Left kidney (tissue), 2 donors: ENCODE results near the gene TTLL10. TPM values are rescaled to one million over a fixed set of nuclear protein-coding genes. Genes with fewer than 3 reads are reported as not detected.
"Not testable (repeated sequence)": the region's sequence is repeated elsewhere in the genome, so short reads cannot be mapped to it uniquely, and the experiment has no call there.

ENCODE experiments used
- DNase-seq: peaks from one replicate; pipeline ENCODE4 v3.0.0-alpha.2; 2013
- polyA plus RNA-seq: library from polyadenylated mRNA; unstranded; fragments of 120-200 nt; gene quantifications from one replicate; pipeline ENCODE4 v1.2.1, GENCODE V29; 2013; ENCODE audit not compliant: insufficient read length

TTLL10 gene
- polyA plus RNA-seq, 1 donor = 0.98 TPM

DNA sequence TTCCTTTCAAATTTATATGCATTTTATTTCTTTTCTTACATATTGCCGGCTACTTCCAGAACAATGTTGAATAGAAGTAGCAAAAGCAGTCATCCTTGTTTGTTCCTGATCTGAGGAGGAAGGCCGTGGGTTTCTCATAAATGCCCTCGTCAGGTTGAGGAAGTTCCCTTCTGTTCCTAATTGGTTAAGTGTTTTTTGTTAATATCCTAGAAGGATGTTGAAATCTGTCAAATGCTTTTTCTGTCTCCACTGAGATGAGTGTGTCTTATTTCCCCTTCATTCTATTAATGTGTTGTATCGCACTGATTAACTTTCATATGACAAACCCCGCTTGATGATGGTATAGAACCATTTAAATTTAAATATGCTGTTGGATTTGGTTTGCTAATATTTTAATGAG lies 15.4 kb downstream of the TTLL10 start:
- no peak for DNase-seq

DNA sequence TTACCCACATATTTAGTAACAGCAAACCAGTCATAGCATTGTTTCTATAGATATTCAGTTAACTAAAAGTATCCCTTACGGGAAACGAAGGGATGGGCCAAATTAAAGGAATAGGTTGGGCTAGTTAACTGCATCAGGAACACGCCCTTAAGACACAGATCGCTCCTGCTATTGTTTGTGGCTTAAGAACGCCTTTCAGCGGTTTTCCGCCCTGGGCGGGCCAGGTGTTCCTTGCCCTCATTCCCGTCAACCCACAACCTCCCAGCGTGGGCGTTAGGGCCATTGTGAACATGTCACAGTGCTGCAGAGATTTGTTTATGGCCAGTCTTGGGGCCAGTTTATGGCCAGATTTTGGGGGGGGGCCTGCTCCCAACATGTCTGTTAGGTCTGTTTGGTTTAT lies 18.1 kb downstream of the TTLL10 start:
- no peak for DNase-seq

DNA sequence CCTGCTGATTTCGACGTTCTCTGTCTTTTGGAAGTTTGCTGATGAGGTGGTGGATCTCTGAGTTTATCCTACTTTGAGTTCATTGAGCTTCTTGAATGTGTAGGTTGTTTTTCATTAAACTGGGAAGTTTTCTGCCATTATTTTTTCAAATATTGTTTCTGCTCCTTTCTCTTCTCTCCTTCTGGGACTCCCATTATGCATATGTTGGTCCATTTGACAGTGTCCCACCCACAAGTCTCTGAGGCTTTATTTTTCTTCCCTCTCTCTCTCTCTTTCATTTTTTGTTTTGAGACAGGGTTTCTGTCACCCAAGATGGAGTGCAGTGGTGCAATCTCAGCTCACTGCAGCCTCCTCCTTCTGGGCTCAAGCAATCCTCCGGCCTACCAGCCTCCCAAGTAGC lies 21.0 kb downstream of the TTLL10 start:
- no peak for DNase-seq

DNA sequence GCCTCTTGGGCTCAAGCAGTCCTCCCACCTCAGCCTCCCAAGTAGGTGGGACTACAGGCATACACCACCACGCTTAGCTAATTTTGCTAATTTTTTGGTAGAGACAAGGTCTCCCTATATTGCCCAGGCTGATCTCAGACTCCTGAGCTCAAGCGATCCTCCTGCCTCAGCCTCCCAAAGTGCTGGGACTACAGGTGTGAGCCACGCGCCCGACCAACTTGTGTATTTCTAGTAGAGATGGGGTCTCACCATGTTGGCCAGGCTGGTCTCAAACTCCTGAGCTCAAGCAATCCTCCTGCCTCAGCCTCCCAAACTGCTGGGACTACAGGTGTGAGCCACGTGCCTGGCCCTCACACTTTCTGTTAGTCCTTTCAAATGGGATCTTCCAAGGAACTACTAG lies 22.0 kb downstream of the TTLL10 start:
- DNase-seq = not testable (repeated sequence)

DNA sequence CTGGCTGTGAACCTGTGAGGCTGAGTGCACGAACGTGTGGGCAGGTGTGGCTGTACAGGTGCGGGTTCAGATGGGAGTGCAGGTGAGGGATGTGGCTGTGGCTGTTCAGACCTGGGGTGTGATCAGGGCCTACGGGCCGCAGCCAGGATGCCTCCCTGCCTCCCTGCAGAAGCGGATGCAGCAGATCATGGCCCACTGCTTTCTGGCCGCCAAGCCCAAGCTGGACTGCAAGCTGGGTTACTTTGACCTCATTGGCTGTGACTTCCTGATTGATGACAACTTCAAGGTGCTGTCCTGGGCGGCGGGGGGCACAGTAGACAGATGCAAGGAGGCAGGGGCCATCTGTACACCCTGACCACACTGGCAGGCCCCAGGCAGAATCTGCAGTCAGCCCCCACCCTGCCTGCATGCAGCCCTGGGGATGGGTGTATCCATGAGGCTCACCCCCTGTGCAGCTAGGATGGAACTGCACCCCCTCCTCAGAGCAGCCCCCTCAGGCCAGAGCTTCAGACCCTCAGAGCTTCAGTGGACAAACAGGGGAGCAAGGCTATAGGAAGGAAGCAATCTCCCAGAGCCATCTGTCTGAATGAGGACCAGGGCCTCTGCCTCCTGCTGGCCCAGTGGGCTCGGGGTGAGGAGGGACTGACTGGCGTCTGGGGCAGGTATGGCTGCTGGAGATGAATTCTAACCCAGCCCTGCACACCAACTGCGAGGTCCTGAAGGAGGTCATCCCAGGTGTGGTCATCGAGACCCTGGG lies 22.9 kb downstream of the TTLL10 start:
- no peak for DNase-seq

DNA sequence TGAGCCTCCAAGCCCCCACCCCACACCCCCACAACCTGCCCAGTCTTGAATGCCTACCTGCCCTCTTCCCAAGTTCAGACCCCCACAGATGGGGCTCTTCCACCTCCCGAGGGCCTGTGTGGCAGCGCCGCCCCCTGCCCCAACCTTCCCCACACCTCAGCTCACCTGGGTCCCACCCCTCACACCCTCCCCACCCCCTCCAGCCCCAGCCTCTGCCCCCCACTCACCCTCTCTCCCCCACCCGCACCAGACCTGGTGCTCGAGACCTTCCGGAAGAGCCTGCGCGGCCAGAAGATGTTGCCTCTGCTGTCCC lies 23.5 kb downstream of the TTLL10 start:
- DNase-seq = no peak

DNA sequence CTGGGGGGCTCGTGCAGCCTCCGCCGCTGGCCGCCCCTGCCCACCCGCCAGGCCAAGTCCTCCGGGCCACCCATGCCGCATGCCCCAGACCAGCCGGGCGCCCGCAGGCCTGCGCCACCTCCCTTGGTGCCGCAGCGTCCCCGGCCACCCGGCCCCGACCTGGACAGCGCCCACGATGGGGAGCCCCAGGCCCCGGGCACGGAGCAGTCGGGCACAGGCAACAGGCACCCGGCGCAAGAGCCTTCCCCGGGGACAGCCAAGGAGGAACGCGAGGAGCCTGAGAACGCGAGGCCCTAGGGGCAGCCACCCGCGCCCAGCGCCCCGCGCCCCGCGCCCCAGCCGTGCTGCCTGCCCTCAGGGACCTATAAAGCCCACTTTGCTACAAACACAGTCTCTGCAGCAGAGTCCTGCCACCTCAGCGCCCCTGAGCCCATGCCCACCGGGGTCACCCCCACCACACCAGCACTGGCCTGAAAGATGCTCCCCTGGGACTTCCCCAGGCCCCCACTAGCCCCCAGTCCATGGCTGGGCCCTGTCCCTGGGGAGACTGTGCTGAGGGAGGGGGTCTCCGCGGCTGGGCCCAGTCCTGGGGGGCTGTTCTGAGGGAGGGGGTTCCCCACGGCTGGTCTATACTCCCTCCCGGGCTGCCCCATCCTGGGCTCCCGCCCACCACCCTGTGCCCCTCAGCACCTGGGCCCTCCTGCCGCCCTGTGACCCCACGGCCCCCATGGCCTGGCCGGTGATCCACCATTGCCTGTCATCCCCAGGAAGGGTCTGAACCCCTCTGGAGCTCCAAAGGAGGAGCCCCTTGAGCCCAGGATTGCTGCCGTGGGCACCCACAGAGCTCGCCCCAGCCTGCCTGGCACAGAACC lies 24.1 kb downstream of the TTLL10 start:
- no peak for DNase-seq

DNA sequence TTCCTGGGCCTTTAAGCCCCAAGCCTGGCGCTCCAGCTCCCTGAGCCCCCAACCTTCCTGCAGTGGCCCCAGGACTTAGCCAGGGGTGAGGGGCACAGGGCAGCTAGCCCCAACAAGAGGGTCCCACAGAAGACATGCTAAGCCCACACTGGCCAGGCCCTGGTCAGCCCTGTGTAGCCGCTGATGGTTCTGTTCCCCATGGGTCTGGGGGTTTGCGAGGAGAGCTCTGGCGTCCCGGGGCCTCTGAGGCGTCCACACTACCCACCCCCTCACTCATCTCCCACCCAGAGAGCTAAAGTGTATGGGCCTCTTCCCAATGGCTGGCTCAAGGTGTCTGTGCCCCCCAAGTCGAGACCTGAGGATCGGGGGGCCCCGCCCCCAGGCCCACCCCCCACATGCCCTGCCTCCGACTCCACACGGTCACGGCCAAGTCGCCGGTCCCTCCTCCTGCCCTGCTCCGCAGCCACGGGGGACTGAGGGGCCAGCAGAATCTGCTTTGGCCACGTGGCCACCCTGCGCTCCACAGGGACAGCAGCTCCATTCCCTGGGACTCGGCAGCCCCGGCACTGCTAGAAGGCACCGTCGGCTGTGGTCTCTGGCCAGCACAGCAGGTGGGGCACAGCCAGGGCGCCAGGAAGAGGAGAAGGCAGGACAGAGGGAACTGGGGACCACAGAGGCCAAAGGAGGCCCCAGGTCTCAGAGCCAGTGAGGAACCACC lies 24.9 kb downstream of the TTLL10 start:
- DNase-seq = no peak

DNA sequence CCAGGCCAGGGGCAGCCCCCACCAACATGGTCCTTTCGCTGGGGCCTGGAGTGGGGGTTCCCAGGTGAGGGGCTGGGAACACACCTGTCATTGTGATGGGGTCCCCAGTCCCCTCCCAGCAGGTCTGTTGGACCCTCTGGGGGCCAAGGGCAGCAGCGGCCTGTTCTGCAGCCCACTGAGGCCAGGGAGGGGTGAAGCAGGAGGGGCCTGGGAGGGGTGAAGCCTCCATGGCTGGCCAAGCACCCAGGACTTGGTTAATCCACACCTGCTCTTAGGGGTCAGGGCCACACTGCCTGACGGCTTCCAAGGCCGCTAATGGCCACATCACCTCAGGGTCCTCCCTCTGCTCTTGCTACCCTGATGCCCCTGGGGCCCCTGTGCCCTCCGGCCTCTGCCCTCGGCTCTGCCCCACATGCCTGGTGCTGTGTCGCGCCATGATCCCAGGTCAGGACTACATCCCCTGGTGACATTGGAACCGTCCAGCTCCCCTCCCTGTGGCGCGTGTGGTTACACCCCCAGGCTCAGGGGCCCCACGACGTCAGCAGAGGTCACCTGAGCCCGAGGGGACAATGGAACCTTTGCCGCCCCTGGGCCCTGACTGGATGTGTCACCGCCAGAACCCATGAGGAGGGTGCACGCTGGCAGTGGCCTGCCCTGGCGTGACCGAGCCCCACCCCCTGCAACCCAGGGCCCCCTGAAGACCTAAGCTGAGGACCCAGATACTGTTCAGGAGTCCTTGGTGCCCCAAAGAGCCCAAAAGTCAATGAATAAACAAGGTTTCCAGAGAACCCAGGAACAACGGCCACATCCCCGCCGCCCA lies 25.7 kb downstream of the TTLL10 start:
- no peak for DNase-seq

DNA sequence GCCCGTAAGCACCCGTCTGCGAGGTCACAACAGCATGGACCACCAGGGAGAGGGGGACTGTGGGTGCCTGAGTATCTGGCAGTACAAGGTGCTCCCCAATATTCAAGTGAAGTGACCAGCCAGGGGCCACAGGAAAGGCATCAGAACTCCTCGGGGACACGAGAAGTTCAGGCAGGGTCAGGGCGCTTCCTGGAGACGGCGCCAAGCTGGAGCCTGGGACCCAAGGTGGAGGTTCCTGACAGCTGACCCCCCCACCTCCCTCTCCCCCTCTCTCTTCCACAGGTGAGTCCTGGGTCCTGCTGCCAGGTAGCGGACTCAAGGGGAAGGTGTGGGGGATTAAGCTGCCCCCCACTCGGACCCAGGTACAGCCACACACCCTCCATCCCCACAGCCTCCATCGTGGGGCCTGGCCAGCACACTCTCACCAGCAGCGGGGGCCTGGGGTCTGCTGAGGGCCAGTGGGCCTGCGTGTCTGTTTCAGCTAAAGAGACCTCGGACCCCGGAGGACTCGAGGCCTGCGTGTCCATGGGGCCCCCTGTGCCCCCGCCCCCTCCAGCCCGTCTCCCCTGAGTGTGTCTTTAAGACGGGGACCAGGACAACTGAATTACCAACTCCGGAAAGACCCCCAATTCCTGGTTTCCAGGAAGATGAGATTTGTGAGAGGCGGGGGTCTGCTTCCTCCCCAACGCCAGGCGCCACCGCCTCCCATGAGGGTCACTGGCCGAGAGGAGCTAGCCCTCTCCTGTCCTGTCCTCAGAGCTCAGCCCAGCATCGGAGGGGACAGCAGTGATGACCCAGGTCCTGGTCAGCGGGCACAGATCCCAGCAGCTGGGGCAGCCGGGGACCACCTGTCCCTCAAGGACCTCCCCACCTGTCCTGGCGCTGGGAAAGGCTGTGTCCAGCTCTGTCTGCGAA lies 26.5 kb downstream of the TTLL10 start:
- DNase-seq = no peak

DNA sequence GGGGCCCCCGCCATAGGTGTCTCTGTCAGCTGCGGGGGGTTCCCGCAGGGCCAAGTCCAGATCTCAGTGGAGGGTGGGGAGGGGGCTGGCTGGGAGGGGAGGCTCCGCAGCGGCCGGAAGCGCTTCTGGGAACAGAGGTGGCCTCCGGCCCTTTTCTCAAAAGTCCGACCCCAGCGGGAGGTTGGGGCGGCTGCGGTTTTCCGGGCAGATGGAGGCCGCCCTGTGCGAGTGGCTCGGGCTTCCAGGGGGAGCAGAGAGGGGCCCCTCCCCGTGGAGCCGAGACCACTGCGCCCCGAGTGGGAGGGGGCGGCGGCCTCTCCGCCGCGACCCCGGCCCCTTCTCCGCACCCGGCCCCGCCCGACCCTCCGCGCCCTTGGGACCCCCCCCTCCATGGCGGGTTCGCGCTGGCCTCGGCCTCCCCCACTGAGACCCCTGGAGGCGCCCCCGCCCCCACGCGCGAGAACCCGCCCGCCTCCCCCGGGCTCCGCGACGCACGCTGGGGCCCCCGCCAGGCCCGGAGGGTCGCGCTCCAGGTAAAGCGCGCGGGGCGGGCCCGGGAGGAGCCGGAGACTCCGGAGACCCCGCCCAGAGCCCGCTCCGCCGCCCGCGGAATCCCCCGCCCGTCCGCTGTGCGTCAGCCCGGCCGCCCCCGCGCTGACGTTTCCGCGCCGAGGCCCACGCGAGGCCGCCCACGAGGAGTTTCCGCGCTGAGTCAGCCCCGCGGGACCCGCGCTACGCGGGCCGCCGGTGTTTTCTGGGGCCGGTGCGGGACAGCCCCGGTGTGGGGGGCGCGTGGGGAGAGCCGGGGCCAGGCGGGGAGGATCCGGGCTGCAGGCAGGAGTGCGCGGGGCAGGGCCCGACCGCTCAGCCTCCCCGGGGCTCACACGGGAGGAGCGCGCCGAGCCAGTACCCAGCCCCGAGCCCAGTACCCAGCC lies 27.5 kb downstream of the TTLL10 start:
- DNase-seq = no peak

DNA sequence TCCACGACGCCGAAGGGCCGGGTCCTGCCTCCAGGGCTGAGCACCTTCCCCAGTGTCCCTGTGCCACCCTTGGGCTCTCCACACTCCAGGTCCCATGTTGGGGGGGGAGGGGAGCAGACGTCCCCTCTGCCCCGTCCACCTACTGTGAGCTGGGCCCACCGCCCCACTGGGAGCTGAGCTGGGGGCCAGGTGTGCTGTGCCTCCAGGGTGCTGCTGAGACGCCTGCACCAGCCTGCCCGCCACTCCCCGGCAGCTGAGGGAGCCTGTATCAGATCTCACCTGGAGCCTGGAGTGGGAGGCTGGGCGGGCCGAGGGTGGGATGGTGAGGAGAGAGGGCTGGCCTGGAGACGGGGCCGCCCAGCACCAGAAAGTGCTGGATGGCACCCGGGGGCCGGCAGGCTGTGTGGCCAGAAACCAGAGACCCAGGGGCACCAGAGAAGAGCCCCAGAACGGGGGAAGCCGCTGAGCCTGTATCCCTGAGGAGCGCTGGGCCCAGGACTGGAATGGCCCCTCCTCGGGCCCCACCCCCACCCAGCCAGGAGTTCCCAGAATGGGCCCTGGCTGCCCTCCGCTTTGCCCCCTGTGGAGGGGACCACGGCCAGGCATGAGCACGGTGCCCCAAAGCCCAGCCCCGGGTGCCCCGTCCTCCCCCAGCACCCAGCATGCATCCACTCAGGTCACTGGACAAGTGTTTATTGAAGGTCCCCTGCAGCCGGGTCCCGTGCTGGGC lies 29.3 kb downstream of the TTLL10 start:
- DNase-seq = no peak

DNA sequence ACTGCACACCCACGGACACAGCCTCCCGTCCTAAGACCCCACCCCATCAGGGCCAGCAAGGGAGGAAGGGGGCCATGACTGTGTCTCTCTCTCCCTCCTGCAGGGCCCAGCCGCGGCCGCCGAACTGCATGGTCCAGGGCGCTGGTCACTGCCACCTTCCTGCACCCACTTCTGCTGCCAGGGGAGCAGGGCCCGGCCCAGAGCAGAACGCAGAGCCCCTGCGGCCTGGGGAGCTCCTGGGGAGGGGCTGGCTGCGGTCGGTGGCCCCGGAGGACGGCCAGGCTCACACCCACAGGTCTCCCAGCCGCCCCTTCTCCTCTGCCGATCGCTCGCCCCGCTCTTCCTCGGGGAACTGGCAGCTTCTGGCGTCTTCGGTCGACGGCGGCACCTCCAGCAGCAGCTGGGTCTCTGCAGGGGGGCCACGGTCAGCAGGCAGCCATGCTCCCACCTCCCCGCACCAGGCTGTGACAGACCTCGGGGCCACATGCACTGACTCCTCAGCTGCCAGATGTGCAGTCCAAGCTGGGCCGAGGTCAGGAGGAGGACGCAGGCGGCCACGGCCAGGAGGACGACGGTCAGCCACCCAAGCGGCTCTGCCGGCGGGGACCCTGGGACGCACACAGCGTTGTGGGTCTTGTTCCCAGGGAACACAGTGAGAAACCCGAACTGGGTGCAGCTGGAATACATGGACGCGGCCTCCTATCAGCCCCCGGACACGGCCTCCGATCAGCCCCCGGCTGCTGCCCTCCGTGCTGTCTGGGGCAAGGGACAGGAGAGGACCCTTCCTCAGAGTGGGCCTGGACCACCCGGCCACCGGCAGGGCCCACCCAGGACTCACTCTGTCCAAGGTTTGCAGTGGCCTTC lies 30.1 kb downstream of the TTLL10 start:
- DNase-seq = no peak

DNA sequence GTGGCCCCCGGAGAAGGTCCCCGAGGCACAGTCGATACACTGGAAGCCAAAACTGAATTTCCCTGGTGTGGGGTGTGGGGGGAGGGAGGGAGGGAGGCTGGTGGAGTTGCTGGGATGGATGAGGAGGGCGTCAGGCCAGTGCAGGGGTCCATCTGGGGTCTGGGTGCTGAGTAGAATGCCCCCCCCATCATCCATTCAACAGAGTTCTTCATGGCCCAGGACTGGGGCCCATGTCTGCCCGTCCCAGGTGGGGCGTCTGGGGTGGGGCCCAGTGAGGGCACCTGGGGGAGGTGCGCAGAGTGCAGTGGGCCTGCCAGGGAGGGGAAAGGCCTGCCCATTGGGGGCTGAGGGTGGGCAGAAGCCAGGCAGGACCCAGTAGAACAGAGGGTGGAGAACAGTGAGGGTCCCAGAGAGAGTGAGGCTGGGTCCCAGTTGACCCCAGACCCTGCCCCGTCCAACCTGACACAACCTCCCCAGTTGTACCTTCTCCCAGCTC lies 30.8 kb downstream of the TTLL10 start:
- DNase-seq = no peak

DNA sequence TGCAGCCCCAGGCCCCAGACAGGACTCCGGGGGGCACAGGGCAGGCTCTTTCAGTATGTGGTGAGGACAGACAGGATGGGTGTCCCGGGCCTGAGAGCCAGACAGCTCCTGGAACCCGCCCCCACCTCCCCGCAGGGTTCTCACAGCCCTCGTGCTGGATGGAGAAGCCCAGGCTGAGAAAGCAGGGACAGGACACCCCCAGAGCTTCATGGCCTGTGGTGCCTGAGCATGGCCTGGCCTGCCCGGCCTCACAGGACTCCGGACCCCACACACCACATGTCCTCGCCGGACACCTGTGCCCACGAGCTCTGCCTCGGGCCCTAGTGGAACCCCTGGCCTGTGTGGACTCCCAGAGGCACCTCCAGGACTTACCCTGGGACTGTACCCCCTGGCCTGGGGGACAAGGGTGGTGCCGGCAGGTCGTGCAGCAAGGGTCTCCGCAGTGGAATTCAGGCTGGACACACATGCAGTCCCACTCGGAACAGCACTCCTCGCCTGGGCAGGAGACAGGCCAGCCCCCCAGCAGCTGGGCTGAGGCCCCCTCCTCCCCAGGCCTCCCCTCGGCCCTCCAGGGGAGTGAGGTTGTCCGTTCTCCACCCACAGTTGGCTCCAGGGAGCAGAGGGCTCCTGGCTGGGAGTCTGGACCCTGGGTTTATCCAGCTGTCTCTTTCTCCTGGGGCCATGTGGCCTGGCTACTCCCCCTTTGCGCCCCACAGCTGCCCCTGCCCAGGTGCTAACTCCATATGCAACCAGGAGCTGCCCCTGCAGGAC lies 31.5 kb downstream of the TTLL10 start:
- DNase-seq = no peak

DNA sequence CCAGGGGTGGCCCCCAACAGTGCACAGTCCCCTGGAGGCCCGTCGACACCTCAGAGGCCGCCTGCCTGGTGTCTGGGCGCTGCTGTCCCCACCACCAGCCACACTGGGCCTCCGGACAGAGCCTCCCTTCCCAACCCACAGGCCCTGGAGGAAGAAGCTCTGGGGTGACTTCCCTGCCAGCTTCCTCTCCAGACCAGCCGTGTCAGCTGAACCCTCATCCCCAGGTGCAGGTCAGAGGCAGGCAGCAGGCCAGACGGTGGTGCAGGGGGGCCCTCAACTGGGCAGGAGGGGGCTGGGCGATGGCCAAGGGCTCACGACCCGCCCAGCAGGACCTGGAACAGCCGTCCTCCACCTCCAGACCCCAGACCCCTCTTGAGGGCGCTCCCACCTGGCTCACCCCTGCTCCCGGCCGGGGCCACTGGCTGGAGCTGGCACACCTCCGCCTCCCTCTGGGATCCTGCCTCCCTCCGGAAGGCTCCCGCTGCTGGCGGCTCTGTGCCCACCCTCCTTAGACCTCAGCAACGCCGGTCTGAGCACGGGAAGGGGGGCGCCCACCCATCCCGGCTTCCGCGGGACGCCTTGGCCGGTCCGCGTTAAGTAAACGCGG lies 32.2 kb downstream of the TTLL10 start:
- DNase-seq = no peak
